ENCODE data around the gene ZNF888.
"Not testable (repeated sequence)": the region's sequence is repeated elsewhere in the genome, so short reads cannot be mapped to it uniquely, and the experiment has no call there.

ZNF888 gene

GRCh38 chr19:52941941-52942385 lies 18.7 kb upstream of the ZNF888 start:
- Histone ChIP-seq H3K4me1 (ENCODE audit: insufficient read depth, low read length, severe bottlenecking) (peaks cover 9% of the 10 kb centered on the region), H3K4me3 (ENCODE audit: low read depth, low read length, poor library complexity, severe bottlenecking) (peak overlapping the region; percentile 76), H3K27ac (ENCODE audit: low read depth, low read length, poor library complexity, severe bottlenecking) (peak overlapping the region; percentile 9), H3K79me2 (ENCODE audit: insufficient read depth, low read length) (no peaks in the 10 kb centered on the region), H3F3A (ENCODE audit: insufficient read depth, low read length) (no peaks in the 10 kb centered on the region), H3K9ac (ENCODE audit: low read length) (peak overlapping the region; percentile 69), H3K4me2 (ENCODE audit: low read length) (peak overlapping the region; percentile 73), H4K20me1 (ENCODE audit: insufficient read depth, low read length) (no peaks in the 10 kb centered on the region), H3K27me3 (ENCODE audit: insufficient read depth, low read length) (no peaks in the 10 kb centered on the region), H3K9me3 (ENCODE audit: low read length) (peaks cover 10% of the 10 kb centered on the region), H3K9me2 (ENCODE audit: low read depth, low read length) (no peaks in the 10 kb centered on the region), H3K36me3 (ENCODE audit: insufficient read depth, low read length) (peaks cover 16% of the 10 kb centered on the region), H2AFZ (ENCODE audit: low read length) (no peak overlapping the region; the same call in 1 of the 2 replicates)
- TF ChIP-seq CTCF (IDR thresholded peaks at IDR 0.05; ENCODE audit: low read length) = no peak
- TF ChIP-seq EZH2 (IDR thresholded peaks at IDR 0.05; ENCODE audit: borderline replicate concordance, low read length) = no peak

GRCh38 chr19:52941523-52941922 lies 18.3 kb upstream of the ZNF888 start:
- Histone ChIP-seq H3K27ac (ENCODE audit: low read depth, low read length, poor library complexity, severe bottlenecking) (peak overlapping the region; percentile 9), H3K9ac (ENCODE audit: low read length) (peak overlapping the region; percentile 69), H3K4me3 (ENCODE audit: low read depth, low read length, poor library complexity, severe bottlenecking) (peak overlapping the region; percentile 76), H3K4me2 (ENCODE audit: low read length) (peak overlapping the region; percentile 73), H3K36me3 (ENCODE audit: insufficient read depth, low read length) (peaks cover 20% of the 10 kb centered on the region)
- not testable (repeated sequence) for H3K4me1 ChIP-seq (ENCODE audit: insufficient read depth, low read length, severe bottlenecking); H3F3A ChIP-seq (ENCODE audit: insufficient read depth, low read length); H3K9me2 ChIP-seq (ENCODE audit: low read depth, low read length); H2AFZ ChIP-seq (ENCODE audit: low read length); H4K20me1 ChIP-seq (ENCODE audit: insufficient read depth, low read length); H3K79me2 ChIP-seq (ENCODE audit: insufficient read depth, low read length); H3K9me3 ChIP-seq (ENCODE audit: low read length); H3K27me3 ChIP-seq (ENCODE audit: insufficient read depth, low read length)

- not testable (repeated sequence) for H2AFZ ChIP-seq (ENCODE audit: low read length); H3K4me1 ChIP-seq (ENCODE audit: insufficient read depth, low read length, severe bottlenecking); H3K79me2 ChIP-seq (ENCODE audit: insufficient read depth, low read length); H3K27ac ChIP-seq (ENCODE audit: low read depth, low read length, poor library complexity, severe bottlenecking); H4K20me1 ChIP-seq (ENCODE audit: insufficient read depth, low read length); H3K27me3 ChIP-seq (ENCODE audit: insufficient read depth, low read length); H3K9me2 ChIP-seq (ENCODE audit: low read depth, low read length); H3K9ac ChIP-seq (ENCODE audit: low read length); H3F3A ChIP-seq (ENCODE audit: insufficient read depth, low read length); H3K9me3 ChIP-seq (ENCODE audit: low read length); H3K4me3 ChIP-seq (ENCODE audit: low read depth, low read length, poor library complexity, severe bottlenecking); H3K4me2 ChIP-seq (ENCODE audit: low read length)
- peaks cover 27% of the 10 kb centered on the region for H3K36me3 ChIP-seq (ENCODE audit: insufficient read depth, low read length)
Measured at GRCh38 chr19:52940905-52941304, 17.7 kb upstream of the ZNF888 start.

GRCh38 chr19:52938761-52939160 lies 15.5 kb upstream of the ZNF888 start:
- no peak overlapping the region for H3K27ac ChIP-seq (ENCODE audit: low read depth, low read length, poor library complexity, severe bottlenecking)
- peaks cover 43% of the 10 kb centered on the region for H3K36me3 ChIP-seq (ENCODE audit: insufficient read depth, low read length)
- TF ChIP-seq CTCF (IDR thresholded peaks at IDR 0.05; ENCODE audit: low read length) (no peak), EZH2 (IDR thresholded peaks at IDR 0.05; ENCODE audit: borderline replicate concordance, low read length) (no peak)
- H3K9me2 ChIP-seq (ENCODE audit: low read depth, low read length) = no peaks in the 10 kb centered on the region
- H3K4me2 ChIP-seq (ENCODE audit: low read length) = no peak overlapping the region
- H3K79me2 ChIP-seq (ENCODE audit: insufficient read depth, low read length) = no peaks in the 10 kb centered on the region
- no peak overlapping the region for H3K9ac ChIP-seq (ENCODE audit: low read length)
- H4K20me1 ChIP-seq (ENCODE audit: insufficient read depth, low read length) = no peaks in the 10 kb centered on the region
- no peak overlapping the region for H3K4me3 ChIP-seq (ENCODE audit: low read depth, low read length, poor library complexity, severe bottlenecking)
- no peaks in the 10 kb centered on the region for H3F3A ChIP-seq (ENCODE audit: insufficient read depth, low read length)
- H3K9me3 ChIP-seq (ENCODE audit: low read length) = peaks cover 6% of the 10 kb centered on the region; the same call in 1 of the 2 replicates
- H3K27me3 ChIP-seq (ENCODE audit: insufficient read depth, low read length) = no peaks in the 10 kb centered on the region
- H3K4me1 ChIP-seq (ENCODE audit: insufficient read depth, low read length, severe bottlenecking) = peaks cover 9% of the 10 kb centered on the region
- H2AFZ ChIP-seq (ENCODE audit: low read length) = no peak overlapping the region

Data from OCI-LY1 (cell line).